ENCODE results near the gene IQSEC1.

IQSEC1 gene

GRCh38 chr3:12980596-12981290 lies 92.5 kb downstream of the IQSEC1 start:
- DNase-seq, result no peak

GRCh38 chr3:12979947-12980487 lies 93.2 kb downstream of the IQSEC1 start:
- no peak for DNase-seq

- DNase-seq, result no peak
Observed at GRCh38 chr3:12979151-12979946, 93.9 kb downstream of the IQSEC1 start.

GRCh38 chr3:12978682-12979081 lies 94.5 kb downstream of the IQSEC1 start:
- no peak for DNase-seq

DNA sequence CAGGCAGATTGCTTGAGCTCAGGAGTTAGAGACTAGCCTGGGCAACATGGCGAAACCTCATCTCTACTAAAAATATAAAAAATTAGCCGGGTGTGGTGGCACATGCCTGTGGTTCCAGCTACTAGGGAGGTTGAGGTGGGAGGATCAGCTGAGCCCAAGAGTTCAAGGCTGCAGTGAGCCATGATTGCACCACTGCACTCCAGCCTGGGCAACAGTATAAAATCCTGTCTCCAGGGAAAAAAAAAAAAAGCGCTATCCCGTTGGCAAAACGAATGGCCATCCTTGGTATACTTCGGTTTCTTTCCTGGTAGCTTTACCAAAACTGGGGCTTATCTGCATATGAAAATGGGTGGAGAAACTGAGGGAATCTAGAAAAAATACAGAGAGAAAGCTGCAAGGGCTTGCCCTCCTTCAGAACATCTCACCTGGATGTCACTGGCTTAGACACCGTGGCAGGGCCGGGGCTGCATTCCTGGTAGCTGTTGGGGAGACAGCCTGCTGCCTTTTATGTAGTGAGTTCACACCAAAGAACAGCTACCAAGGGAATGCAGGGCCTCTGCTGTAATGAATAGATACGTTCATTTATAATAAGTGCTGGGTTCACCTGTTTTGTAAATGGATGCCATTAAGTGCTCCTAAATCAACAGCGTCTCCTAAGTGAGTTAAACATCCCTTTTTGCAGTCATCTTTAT lies 96.0 kb downstream of the IQSEC1 start:
- DNase-seq, result no peak

DNA sequence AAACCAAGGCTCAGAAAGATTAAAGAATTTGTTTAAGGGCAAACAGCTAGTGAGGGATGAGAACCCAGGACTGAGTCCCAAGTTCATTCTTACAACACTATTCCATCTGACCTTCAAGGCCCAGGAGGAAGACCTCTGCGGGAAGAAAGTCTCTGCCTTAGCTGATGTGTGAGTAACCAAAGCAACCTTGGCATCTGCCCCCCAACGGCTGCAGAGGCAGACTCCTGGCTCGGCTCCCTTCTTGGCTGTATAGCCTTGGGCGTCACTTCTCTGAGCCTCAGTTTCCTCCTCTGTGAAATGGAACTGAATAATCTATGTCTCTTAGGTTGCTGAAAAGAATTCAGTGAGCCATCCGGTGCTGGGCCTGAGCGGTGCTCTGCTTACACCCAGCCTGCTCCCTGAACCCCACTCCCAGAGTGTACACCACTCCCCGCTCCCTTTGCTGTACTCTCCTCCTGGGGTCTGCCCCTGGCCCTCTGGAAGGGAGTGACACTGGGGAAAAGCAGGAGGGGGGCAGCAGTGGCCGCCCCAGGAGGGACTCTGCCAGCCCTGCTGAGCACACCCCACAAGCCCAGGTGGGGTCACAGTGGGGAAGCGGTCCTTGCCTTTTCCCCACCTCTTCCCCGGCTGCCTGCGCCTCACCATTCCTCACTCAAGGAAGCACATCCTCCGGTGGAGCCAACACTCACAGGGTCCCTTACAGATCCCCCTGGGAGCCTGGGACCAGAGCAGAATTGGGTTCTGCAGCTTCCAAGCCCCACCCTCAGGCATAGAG lies 97.3 kb downstream of the IQSEC1 start:
- no peak for DNase-seq

DNA sequence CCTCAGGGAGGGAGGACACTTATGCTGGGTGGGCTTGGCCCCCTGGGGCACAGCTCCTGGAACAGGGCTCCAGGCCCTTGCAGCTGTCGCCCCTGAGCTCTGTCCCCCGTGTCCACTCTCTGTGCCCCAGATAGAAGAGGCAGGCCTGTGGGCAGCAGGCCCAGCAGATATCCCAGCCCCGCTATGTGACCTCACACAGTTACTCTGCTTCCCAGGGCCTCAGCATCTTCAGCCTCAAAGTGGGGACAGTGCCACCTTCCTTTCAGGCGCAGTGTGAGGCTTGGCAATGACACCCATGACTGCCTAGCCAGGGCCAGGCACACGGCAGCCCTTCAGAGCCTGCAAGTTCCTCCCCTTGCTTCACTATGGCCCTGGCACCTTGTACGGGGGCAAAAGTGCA lies 98.4 kb downstream of the IQSEC1 start:
- DNase-seq, result no peak

GRCh38 chr3:12974334-12974733 lies 98.9 kb downstream of the IQSEC1 start:
- no peak for DNase-seq

DNA sequence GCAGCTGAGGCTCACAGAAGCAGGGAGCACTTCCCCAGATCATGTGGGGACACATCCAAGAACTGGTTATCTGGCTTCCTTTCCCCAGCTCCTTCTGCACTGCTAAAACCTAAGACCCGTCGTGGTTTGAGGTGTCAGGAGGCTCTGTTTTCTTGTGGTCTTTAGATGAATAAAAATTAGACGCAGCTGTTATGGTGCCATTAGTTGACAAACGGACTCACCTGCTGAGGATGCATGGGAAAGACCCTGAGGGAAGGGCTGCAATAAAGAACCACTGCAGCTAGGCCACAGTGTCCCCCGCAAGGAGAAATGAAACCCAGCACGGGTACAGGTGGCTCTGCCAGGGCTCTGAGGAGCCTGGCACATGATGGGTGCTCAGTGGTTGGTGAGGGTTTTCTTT lies 99.4 kb downstream of the IQSEC1 start:
- DNase-seq, result no peak

DNA sequence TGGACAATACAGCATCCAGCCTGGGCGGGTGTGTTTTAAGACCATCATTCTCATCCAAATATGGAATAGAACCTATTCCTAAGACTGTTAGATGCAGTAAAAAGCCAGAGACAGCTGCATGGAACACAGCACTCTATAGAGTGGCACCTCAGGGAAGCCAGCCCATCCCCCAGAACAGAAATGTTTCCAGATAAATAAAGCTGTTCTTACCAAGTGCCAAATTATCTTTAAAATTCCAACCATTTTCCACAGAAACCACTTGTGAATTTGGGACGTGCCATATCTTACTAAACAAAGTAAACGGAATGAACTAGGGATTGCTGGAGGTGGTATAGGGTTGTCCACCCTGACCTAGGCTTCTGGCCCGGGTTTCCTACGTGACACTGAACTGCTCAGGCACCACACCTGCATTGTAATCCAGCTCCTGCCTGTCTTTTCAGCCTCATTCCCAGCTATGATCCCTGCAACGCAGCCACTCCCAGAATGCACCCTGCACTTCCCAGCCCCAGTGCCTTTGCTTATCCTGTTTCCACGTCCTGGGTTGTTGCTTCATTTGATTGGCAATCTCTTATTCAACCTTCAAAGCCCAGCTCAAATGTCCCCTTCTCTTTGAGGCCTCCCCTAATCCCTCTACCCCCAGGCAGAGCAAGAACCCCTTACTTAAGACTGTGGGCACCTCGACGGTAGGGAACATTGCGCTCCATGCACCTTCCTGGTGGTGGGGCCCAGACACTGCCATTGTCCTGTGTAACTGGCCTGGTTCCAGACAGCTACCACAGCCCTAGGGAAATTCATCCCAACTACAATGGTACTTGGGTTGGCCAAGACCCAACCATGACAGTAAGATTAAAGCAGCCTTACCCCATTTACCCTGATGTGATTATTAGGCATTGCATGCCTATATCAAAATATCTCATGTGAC lies 100.2 kb downstream of the IQSEC1 start:
- DNase-seq, result no peak

DNA sequence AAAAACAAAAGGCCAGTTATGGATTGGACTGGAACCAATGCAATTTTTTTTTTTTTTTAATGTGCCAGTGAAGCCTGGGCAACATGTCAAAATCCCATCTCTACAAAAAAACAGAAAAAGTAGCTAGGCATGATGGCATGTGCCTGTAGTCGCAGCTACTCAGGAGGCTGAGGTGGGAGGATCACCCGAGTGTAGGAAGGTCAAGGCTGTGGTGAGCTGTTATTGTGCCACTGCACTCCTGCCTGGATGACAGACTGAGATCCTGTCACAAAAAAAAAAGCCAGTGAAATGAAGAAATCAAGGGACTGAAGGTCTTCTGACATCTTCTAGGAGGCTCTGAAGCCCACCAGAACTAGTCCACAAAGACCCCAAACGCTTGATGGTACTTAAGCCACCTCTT lies 101.2 kb downstream of the IQSEC1 start:
- DNase-seq, result no peak

- no peak for DNase-seq
Observed at GRCh38 chr3:12970684-12971083, 102.5 kb downstream of the IQSEC1 start.

- no peak for DNase-seq
Observed at GRCh38 chr3:12969486-12969885, 103.7 kb downstream of the IQSEC1 start.

DNA sequence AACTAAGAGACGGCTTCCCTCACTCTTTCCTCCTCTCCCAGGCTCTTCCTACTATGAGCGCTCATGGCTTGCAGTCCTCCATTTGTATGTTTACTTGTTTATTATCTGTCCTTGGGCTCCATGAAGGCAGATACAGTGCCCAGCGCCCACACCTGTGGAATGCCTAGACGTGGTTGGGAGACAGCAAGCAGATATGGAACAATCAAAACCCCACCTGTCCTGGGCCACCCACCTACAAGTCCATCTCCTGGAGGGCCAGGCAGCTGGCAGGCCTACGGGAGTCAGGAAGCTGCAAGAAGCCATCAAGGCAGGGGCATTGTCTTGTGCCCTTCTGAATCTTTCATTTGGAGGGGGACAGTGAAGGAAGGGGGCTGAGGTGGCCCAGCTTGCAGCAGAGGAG lies 104.7 kb downstream of the IQSEC1 start:
- no peak for DNase-seq

DNA sequence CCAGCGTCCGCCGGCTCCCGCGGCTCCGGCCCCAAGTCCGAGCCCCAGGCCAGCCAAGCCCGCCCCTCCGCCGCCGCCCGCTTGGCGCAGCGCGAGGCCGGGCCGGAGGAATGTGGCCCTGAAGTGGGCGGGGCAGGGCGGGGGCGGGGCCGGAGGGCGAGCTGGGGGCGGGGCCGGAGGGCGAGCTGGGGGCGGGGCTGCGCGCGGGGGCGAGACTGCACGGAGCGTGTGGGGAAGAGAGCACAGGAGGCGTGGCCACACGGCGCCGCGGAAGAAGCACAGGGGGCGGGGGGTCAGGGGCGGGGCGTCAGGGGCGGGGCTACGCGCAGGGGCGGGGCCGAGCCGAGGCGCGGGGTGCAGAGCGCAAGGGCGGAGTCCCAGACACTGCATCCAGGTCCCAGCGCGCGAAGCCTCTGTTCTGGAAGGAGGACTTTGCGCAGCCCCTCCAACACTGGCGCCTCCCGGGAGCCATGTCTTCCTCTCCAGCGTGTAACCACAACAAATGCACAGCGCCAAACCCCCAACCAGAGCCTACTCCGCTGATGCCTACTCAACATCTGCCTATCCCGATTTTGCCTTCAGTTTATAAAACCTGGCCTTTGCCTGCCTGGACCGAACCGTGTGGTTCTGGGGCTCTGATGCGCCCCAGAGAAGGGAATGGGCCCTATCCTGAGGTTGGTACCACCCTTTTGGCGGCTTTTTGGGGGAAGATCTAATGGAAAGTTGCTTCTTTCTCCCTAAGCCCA lies 105.5 kb downstream of the IQSEC1 start:
- DNase-seq, result peak; percentile 88

GRCh38 chr3:12966847-12967605 lies 106.2 kb downstream of the IQSEC1 start:
- DNase-seq, result no peak

DNA sequence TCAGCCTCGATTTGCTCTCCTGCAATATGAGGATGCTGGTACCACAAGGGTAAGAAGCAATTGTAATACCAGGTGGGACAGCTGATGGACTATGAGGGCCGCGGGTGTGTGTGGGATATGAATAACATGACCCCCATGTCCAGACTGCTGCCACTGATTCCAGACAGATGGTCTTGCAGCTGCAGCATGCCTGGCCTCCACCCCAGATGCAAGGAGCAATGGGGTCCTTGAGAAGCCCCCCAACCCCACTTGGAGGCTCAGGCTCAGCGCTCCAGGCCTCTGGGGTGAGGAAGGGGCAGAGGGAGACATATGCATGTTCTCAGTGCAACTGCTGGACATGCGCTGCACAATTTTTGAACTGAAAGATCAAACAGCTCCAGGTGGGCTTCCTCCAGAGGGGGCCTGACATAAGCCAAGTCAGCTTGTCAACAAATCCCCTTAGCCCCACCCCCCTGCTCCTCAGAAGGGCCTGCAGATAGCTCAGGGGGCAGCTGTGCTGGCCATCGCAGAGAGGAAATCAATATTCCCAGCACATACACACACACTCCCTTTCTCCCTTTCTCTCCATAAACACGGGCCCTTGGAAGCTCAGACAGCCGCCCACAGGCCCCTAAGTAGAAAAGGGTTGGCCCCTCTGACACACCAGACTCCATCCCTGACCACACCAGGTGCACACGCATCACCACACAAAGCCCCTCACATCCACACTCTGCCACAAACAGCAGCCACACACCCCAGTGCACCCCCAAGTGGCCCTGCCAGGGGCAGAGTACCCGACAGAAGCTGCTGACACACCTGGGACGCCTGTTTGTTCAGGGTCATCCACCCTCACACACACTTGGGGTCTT lies 107.0 kb downstream of the IQSEC1 start:
- no peak for DNase-seq

DNA sequence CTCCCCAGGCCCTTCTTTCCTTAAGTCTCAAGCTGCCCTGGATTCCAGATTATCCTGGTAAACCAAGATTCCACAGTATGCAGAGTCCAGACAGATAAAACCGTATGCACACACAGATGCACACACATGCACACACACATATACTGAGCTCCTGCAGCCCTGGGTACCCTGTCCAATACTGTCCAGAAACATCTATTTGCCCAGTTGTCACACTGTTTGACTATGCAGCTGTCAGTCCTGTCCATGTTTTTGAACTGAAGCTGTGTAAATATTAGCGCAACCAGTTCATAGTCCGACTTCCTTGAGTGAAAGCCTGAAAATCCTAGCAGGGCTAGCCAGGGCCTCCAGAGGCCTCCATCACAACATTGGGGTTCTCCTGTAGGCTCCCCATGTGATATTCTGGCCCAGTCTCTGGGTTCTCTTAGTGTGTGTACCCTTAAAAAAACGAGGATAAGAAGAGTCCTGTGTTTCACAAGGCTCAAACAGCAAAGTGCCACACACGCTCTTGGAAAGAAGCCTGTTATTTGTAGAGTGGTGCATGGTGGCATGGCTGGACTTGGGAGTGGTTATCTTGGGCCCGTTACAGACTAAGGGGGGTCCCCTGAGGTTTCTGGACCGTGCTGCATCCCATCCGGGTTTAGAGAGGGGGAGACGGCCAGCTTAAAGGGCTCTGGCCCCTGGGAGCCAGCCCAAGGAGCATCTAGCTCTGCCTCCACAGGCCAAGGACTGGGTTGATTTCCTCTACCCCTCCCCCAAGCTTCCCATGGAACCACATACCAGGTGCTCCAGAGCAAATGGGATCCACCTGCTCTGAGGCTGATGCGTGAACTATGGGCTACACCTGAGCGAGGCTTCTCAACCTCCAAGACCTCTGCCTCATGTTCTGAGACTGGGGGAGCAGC lies 108.3 kb downstream of the IQSEC1 start:
- DNase-seq, result no peak

All from fibroblast of upper back skin (primary cell).